Measurements from ENCODE around the gene BCOR. TPM values are rescaled to one million over a fixed set of nuclear protein-coding genes. Genes with fewer than 3 reads are reported as not detected.

Gene BCOR
- total RNA-seq, 2 experiments from 2014 or later = 26.1 to 26.3 TPM

DNA sequence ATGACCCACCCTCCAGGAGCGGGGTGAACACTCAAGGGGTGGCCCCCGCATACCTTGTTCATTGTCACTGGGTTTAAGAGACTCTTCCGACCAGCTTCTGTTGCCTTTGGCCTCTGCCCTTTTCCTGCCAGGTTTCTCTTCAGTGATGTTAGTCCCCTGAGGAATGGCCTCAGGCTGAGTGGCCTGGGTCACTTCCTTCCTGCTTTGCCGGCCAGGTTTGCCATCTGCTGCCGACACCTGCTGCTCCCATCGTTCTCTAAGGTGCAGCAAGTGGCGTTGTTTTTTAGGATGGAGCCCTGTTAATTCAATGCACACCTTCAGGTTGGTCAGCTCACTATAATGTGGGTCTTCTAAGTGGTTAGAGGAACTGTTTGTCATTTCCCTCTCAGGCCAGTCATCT is 34.2 kb downstream of the BCOR start:
- Histone ChIP-seq H3K9me3 (ENCODE audit: control insufficient read depth in 1 of 2, insufficient read depth in 1 of 2, low read length in 2 of 2) (no peaks in the 10 kb centered on the region), H3K27me3 (ENCODE audit: control insufficient read depth in 1 of 2, insufficient read depth in 2 of 2, low read length in 2 of 2) (no peaks in the 10 kb centered on the region), H3K4me1 (ENCODE audit: insufficient read depth, low read length) (peaks cover 44% of the 10 kb centered on the region), H3K27ac (ENCODE audit: low read depth in 1 of 2, low read length in 2 of 2) (no peak overlapping the region), H3K36me3 (ENCODE audit: insufficient read depth, low read length) (peaks cover 52% of the 10 kb centered on the region), H3K4me3 (ENCODE audit: low read length) (no peak overlapping the region)
- Mint-ChIP-seq H3K9me3 (no peaks in the 10 kb centered on the region), H3K4me3 (peak overlapping the region; percentile 7), H3K27ac (peak overlapping the region; percentile 39), H3K36me3 (ENCODE audit: low read depth) (peaks cover 65% of the 10 kb centered on the region), H3K27me3 (no peaks in the 10 kb centered on the region), H3K4me1 (ENCODE audit: low read depth) (peaks cover 61% of the 10 kb centered on the region)
- no peak for TF ChIP-seq CTCF (IDR thresholded peaks at IDR 0.05)
- ATAC-seq (ENCODE audit: poor library complexity) = no peak
- CTCF ChIA-PET = no interaction called here
- no peak for DNase-seq
- intact Hi-C loops (cut with DNase I, micrococcal nuclease) = no loop called here
- POLR2A ChIA-PET = no interaction called here

GRCh38 chrX:40062525-40063155 is 35.1 kb downstream of the BCOR start:
- no peaks in the 10 kb centered on the region for H3K27me3 ChIP-seq (ENCODE audit: control insufficient read depth in 1 of 2, insufficient read depth in 2 of 2, low read length in 2 of 2)
- H3K27ac Mint-ChIP-seq = peak overlapping the region; percentile 51
- CTCF ChIA-PET = no interaction called here
- no peak overlapping the region for H3K4me3 Mint-ChIP-seq
- H3K9me3 ChIP-seq (ENCODE audit: control insufficient read depth in 1 of 2, insufficient read depth in 1 of 2, low read length in 2 of 2) = no peaks in the 10 kb centered on the region
- no peak for ATAC-seq (ENCODE audit: poor library complexity)
- no peak for TF ChIP-seq CTCF (IDR thresholded peaks at IDR 0.05)
- peaks cover 36% of the 10 kb centered on the region for H3K4me1 ChIP-seq (ENCODE audit: insufficient read depth, low read length)
- no peaks in the 10 kb centered on the region for H3K27me3 Mint-ChIP-seq
- POLR2A ChIA-PET = interaction anchor here (1.0 to 1.2 kb wide), 2 partner anchors 34 to 49 kb away, joined by 3 to 4 read pairs; no protein-coding TSS in a partner anchor
- H3K4me3 ChIP-seq (ENCODE audit: low read length) = no peak overlapping the region
- H3K27ac ChIP-seq (ENCODE audit: low read depth in 1 of 2, low read length in 2 of 2) = no peak overlapping the region
- peaks cover 61% of the 10 kb centered on the region for H3K36me3 Mint-ChIP-seq (ENCODE audit: low read depth)
- intact Hi-C loops (cut with DNase I, micrococcal nuclease) = no loop called here
- no peaks in the 10 kb centered on the region for H3K9me3 Mint-ChIP-seq
- peaks cover 50% of the 10 kb centered on the region for H3K36me3 ChIP-seq (ENCODE audit: insufficient read depth, low read length)
- no peak for DNase-seq
- H3K4me1 Mint-ChIP-seq (ENCODE audit: low read depth) = peaks cover 53% of the 10 kb centered on the region

DNA sequence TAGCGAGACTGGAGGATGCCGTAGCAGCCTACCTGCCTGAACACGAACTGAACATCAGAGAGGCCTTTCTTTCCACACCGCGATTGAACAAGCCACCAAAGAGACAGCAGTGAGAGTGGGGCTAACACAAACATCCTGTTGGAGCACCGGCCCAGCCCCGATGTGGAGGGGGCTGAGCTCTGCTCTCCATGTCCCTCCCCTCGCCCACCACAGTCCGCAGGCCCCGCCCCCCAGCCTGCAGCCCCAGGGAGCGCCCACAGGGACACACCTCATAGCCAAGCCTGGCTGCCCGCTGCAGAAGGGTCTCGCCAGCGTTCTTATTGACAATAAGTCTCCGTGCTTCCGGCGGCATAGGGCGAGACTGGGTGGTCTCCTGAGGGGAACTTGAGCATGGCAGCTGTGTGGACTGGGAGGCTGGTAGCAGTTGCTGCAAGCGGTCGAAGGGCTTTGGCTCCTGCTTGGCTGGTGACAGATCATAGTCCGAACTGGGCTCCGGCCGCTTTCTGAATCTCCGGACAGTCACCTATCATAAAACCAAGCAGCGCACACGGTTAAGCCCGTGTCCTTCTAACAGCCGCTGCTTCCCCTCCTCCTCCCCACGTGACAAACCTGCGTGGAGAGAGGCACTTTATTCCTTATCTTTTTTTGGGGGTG is 35.8 kb downstream of the BCOR start:
- H3K27me3 ChIP-seq (ENCODE audit: control insufficient read depth in 1 of 2, insufficient read depth in 2 of 2, low read length in 2 of 2) = no peaks in the 10 kb centered on the region
- no peak overlapping the region for H3K4me3 ChIP-seq (ENCODE audit: low read length)
- intact Hi-C loops (cut with DNase I, micrococcal nuclease) = no loop called here
- H3K4me3 Mint-ChIP-seq = peak overlapping the region; percentile 74
- ATAC-seq (ENCODE audit: poor library complexity) = peak; percentile 79
- H3K9me3 ChIP-seq (ENCODE audit: control insufficient read depth in 1 of 2, insufficient read depth in 1 of 2, low read length in 2 of 2) = no peaks in the 10 kb centered on the region
- H3K9me3 Mint-ChIP-seq = no peaks in the 10 kb centered on the region
- no peak for TF ChIP-seq CTCF (IDR thresholded peaks at IDR 0.05)
- peaks cover 30% of the 10 kb centered on the region for H3K4me1 ChIP-seq (ENCODE audit: insufficient read depth, low read length)
- POLR2A ChIA-PET = interaction anchor here (0.8 to 1.8 kb wide), 8 partner anchors 13 to 121 kb away, joined by 3 to 5 read pairs (median 4); partner anchors contain the start of gene BCOR
- H3K27me3 Mint-ChIP-seq = no peaks in the 10 kb centered on the region
- H3K36me3 Mint-ChIP-seq (ENCODE audit: low read depth) = peaks cover 63% of the 10 kb centered on the region
- peaks cover 54% of the 10 kb centered on the region for H3K36me3 ChIP-seq (ENCODE audit: insufficient read depth, low read length)
- CTCF ChIA-PET = no interaction called here
- peak overlapping the region; percentile 94 for H3K27ac Mint-ChIP-seq
- H3K27ac ChIP-seq (ENCODE audit: low read depth in 1 of 2, low read length in 2 of 2) = peak overlapping the region in 1 of 2 donors; percentile 7
- peaks cover 46% of the 10 kb centered on the region for H3K4me1 Mint-ChIP-seq (ENCODE audit: low read depth)
- peak in 5 of 14 experiments; percentile 12 to 43 (median 14) for DNase-seq
